GM18951 (cell line): ENCODE data around the gene DIRAS3.
"Not testable (repeated sequence)": the region's sequence is repeated elsewhere in the genome, so short reads cannot be mapped to it uniquely, and the experiment has no call there.

Experiments used
- POLR2A ChIP-seq: IDR thresholded peaks from 4 replicates; pipeline ENCODE4 v1.6.1; 2011; ENCODE audit warnings: mild to moderate bottlenecking; ENCODE audit not compliant: insufficient read length, insufficient read depth; ENCODE audit errors: extremely low read depth
- in situ Hi-C: fragments of 300-500 bp; cut with MboI; formaldehyde crosslinking; loops from one replicate; pipeline ENCODE4 v1.12.0; 2022; ENCODE audit warnings: low sequenced_read_pairs, mixed read lengths, inconsistent platforms; ENCODE audit not compliant: unreplicated experiment

DIRAS3 gene

DNA sequence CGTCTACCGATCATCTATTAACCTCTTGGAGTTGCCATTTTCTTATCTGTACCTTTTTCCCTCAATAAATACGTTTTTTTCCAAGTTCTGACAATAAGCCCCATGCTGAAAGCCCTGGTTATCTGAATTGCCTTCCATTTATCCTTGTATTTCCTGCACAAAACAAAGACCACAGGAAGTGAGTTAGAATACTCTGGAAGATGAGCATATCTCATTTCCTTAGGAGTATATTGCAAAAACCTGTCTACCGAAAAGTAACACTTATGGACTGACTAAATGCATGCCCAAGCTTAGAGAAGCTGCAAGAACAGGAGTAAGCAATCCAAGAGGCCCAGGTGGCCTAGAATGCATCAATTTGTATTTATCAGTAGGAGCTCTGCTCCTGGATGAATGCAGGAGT is 39.9 kb downstream of the DIRAS3 start:
- in situ Hi-C loops: no loop called here
- TF ChIP-seq POLR2A: no peak

DNA sequence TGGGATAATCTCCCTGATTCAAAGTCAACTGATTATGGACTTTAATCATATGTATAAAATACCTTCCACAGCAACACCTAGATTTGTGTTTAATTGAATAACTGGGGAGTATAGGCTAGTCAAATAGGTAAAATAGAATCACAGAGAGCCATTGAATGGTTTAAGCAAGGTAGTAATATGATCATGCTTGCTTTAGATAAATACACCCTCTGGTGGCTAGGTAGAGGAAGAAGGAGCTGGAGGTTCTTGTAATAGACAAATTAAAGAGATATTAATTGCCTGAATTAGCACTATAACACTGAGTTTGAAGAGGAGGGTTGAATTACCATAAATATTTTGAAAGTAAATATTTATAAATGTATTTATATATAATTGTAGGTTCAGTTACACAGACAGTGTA is 40.3 kb downstream of the DIRAS3 start:
- in situ Hi-C loops: no loop called here
- TF ChIP-seq POLR2A: no peak

- in situ Hi-C loops: not testable (repeated sequence)
Observed at GRCh38 chr1:68003626-68004025, 46.8 kb downstream of the DIRAS3 start.

- in situ Hi-C loops: no loop called here
- TF ChIP-seq POLR2A: no peak
Observed at GRCh38 chr1:68000191-68000590, 50.2 kb downstream of the DIRAS3 start.

DNA sequence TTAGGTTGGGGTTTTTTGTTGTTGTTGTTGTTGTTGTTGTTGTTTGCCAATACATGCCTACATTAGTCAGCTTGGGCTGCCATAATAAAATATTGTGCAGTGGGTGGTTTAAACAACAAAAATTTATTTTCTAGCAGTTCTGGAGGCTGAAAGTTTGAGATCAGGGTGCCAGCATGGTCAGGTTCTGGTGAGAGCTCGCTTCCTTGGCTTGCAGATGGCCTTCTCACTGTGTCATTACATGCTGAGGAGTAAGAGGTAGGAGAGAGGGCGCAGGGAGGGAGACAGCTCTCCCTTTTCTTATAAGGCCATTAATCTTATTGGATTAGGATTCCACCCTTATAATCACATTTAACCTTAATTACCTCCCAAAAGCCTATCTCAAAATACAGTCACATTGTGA is 52.7 kb downstream of the DIRAS3 start:
- in situ Hi-C loops: no loop called here

More for the DNA sequence above, 52.7 kb downstream of the DIRAS3 start:
- no peak for TF ChIP-seq POLR2A
